Retinal pigment epithelial cell (primary cell): ENCODE measurements around the gene SLC2A8.

Experiments
- DNase-seq: peaks from one replicate; pipeline ENCODE4 v3.0.0-alpha.2; 2010; ENCODE audit warnings: low read depth
- H3K4me3 ChIP-seq: 2 replicates; pipeline ENCODE4 v1.5.1; 2011; ENCODE audit warnings: mild to moderate bottlenecking, low read length, control low read depth, moderate library complexity
- CTCF ChIP-seq: conservative IDR thresholded peaks from 2 replicates; pipeline ENCODE4 v1.5.1; 2011; ENCODE audit warnings: low read depth, low read length, control low read depth, inconsistent platforms

SLC2A8 gene

GRCh38 chr9:127406799-127407491, 10.0 kb downstream of the SLC2A8 start:
- DNase-seq: no peak
- no peak overlapping the region for H3K4me3 ChIP-seq
- no peak for TF ChIP-seq CTCF

- H3K4me3 ChIP-seq: no peak overlapping the region
- no peak for DNase-seq
- TF ChIP-seq CTCF: no peak
Measured at GRCh38 chr9:127407492-127407843, 10.5 kb downstream of the SLC2A8 start.

- TF ChIP-seq CTCF: no peak
- DNase-seq: no peak
- H3K4me3 ChIP-seq: no peak overlapping the region
Measured at GRCh38 chr9:127411122-127411521, 14.2 kb downstream of the SLC2A8 start.

GRCh38 chr9:127415141-127415540, 18.2 kb downstream of the SLC2A8 start:
- no peak for TF ChIP-seq CTCF
- no peak overlapping the region for H3K4me3 ChIP-seq

GRCh38 chr9:127415657-127416056, 18.7 kb downstream of the SLC2A8 start:
- no peak for DNase-seq
- TF ChIP-seq CTCF: no peak

More at GRCh38 chr9:127415141-127415540, 18.2 kb downstream of the SLC2A8 start:
- no peak for DNase-seq

GRCh38 chr9:127417131-127418036, 20.4 kb downstream of the SLC2A8 start:
- no peak for TF ChIP-seq CTCF
- DNase-seq: no peak
- no peak overlapping the region for H3K4me3 ChIP-seq

More at GRCh38 chr9:127415657-127416056, 18.7 kb downstream of the SLC2A8 start:
- no peak overlapping the region for H3K4me3 ChIP-seq
